Kidney (tissue), 14 donors: Measurements from ENCODE around the gene C11orf91. TPM values are rescaled to one million over a fixed set of nuclear protein-coding genes. Genes with fewer than 3 reads are reported as not detected.
A peak's percentile ranks its signal among the peaks of the same experiment; 100 is the strongest.

Source experiments
- DNase-seq, 5 donors: peaks; one replicate each; pipeline ENCODE4 v3.0.0-alpha.2; 2013 to 2020
- FAIRE-seq: peaks from 2 replicates; lab custom pipeline; 2012; peaks lifted over from hg19 to GRCh38; lab: Jason Lieb, UNC
- H3K27ac ChIP-seq, 2 donors: one replicate each; pipeline ENCODE4 v1.7.0; 2013; ENCODE audit warnings: low read depth in 2 of 2, low read length in 2 of 2, inconsistent platforms in 1 of 2
- H3K27me3 ChIP-seq: one replicate; pipeline ENCODE4 v1.7.1; 2013; ENCODE audit warnings: low read length, inconsistent platforms; ENCODE audit not compliant: control insufficient read depth, insufficient read depth
- H3K36me3 ChIP-seq, 3 donors: one replicate each; pipeline versions ENCODE4 v1.7.0 to v1.7.1; 2013; ENCODE audit warnings: low read length in 3 of 3, control low read depth in 1 of 3, inconsistent platforms in 1 of 3; ENCODE audit not compliant: insufficient read depth in 3 of 3, control insufficient read depth in 2 of 3
- H3K4me1 ChIP-seq, 3 donors: one replicate each; pipeline versions ENCODE4 v1.7.0 to v1.7.1; 2013; ENCODE audit warnings: low read length in 3 of 3, inconsistent platforms in 1 of 3, low read depth in 1 of 3; ENCODE audit not compliant: control insufficient read depth in 2 of 3, insufficient read depth in 2 of 3
- H3K4me3 ChIP-seq, 3 donors: one replicate each; pipeline versions ENCODE4 v1.7.0 to v1.8.1; 2013; ENCODE audit warnings: low read length in 3 of 3, control low read depth in 1 of 3, inconsistent platforms in 1 of 3
- H3K9ac ChIP-seq, 3 donors: one replicate each; pipeline versions ENCODE4 v1.7.0 to v1.7.1; 2013; ENCODE audit warnings: low read length in 3 of 3, control low read depth in 1 of 3, inconsistent platforms in 1 of 3
- H3K9me3 ChIP-seq, 3 donors: one replicate each; pipeline versions ENCODE4 v1.7.0 to v1.7.1; 2013; ENCODE audit warnings: low read length in 3 of 3, control low read depth in 1 of 3, inconsistent platforms in 1 of 3; ENCODE audit not compliant: control insufficient read depth in 2 of 3, insufficient read depth in 1 of 3
- CTCF ChIP-seq: IDR thresholded peaks from 3 replicates; pipeline ENCODE4 v1.5.1; 2012; ENCODE audit warnings: mild to moderate bottlenecking, moderate library complexity, borderline replicate concordance; ENCODE audit not compliant: insufficient read depth; ENCODE audit errors: extremely low read depth
- intact Hi-C: fragments of 100-400 bp; cut with DNase I; formaldehyde crosslinking; loops from one replicate; pipeline ENCODE4 v1.11.1; 2022
- polyA plus RNA-seq: library from polyadenylated mRNA; stranded (reverse); fragments of 350-450 nt; fragmentation: Illumina TruSeq; extraction: RNeasy Lipid Tissue Mini Kit (QIAGEN cat#74804); gene quantifications from one replicate; pipeline ENCODE4 v1.2.3, GENCODE V29; 2014; ENCODE audit warnings: low read depth, low replicate concordance; ENCODE audit not compliant: insufficient read depth
- total RNA-seq: library from RNA; stranded (reverse); fragmentation: NEBNext Ultra II Directional; extraction: Animal tissue kit (Norgen Biotek cat#: 25700); gene quantifications from one replicate; pipeline ENCODE4 v1.2.1, GENCODE V29; 2021
- donor health status: control.
- donor health status: control.
- donor health status: control.
- donor health status: control.
- donor health status: control.
- donor health status: DM: yes; HTN: yes; CAD: no.
- donor health status: Normal renal cell carcinoma (clear cell type).

Gene C11orf91
- total and polyA plus RNA-seq, 2 donors from 2014 or later = not detected

DNA sequence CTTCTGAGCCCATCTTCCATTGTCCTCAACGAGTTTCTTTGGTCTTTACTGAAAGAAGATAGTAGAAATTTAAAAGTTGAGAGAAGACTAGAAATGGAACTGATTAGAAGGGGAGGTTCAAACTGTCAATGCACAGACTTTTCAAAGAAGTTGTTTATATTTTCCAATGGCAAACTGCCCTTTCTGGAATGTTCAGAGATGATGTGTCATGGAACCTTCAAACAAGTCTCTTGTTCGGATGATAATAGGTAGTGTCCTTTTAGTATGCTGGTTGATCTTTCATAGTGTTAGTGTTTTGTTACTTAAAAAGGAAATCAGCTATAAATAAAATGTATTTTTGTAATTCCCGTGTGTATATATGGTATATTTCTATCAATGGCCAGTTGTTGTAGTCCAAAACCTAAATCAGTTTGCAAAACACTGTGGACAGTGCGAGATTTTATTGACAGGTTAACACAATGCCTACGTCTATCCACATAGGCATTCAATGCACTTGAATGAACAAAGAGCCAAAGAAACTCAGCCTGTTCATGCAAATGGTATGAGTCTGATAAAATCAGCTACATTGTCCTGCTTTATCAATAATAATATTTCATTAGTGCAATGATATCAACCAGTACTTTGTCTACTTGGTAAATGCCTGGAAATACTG is 30.9 kb downstream of the C11orf91 start:
- H3K4me1 ChIP-seq = no peaks in the 10 kb centered on the region
- no peak overlapping the region for H3K9ac ChIP-seq
- no peak overlapping the region for H3K4me3 ChIP-seq
- DNase-seq = no peak
- no peak overlapping the region for H3K27ac ChIP-seq
- no peak for TF ChIP-seq CTCF
- intact Hi-C loops = no loop called here
- H3K9me3 ChIP-seq = no peaks in the 10 kb centered on the region
- no peak for FAIRE-seq
- H3K36me3 ChIP-seq = no peaks in the 10 kb centered on the region
- no peaks in the 10 kb centered on the region for H3K27me3 ChIP-seq

GRCh38 chr11:33668951-33669596 is 31.6 kb downstream of the C11orf91 start:
- H3K27me3 ChIP-seq = no peaks in the 10 kb centered on the region
- no peak overlapping the region for H3K27ac ChIP-seq
- H3K4me1 ChIP-seq = no peaks in the 10 kb centered on the region
- H3K36me3 ChIP-seq = no peaks in the 10 kb centered on the region
- TF ChIP-seq CTCF = no peak
- no peak overlapping the region for H3K9ac ChIP-seq
- DNase-seq = no peak
- no peaks in the 10 kb centered on the region for H3K9me3 ChIP-seq
- intact Hi-C loops = no loop called here
- FAIRE-seq = no peak
- H3K4me3 ChIP-seq = no peak overlapping the region

DNA sequence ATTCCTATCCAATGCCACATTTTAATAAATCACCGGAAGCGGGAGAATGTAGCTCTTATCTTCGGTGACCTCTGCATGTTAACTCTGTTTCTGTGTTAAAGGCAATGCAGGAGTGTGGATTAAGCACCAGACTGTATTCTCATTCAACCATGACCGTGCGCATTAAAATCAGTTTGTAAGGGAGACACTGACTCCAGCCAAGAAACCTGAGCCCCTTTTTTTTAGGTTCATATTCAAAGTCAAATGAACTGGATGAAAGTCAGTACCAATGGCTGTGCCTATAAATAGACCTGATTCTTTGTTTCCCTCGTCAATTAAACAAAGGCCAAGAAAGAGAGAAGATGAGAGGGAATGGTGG is 32.2 kb downstream of the C11orf91 start:
- no peak overlapping the region for H3K4me3 ChIP-seq

More for the DNA sequence above, 32.2 kb downstream of the C11orf91 start:
- no peaks in the 10 kb centered on the region for H3K36me3 ChIP-seq
- H3K27ac ChIP-seq = no peak overlapping the region
- intact Hi-C loops = no loop called here
- H3K9me3 ChIP-seq = no peaks in the 10 kb centered on the region
- DNase-seq (peak in 2 of 5 donors; percentile 51), FAIRE-seq (no peak)
- no peak overlapping the region for H3K9ac ChIP-seq
- no peak for TF ChIP-seq CTCF
- H3K4me1 ChIP-seq = no peaks in the 10 kb centered on the region
- H3K27me3 ChIP-seq = no peaks in the 10 kb centered on the region
